H9 (cell line): ENCODE data around the gene FBXO31. TPM values are rescaled to one million over a fixed set of nuclear protein-coding genes. Genes with fewer than 3 reads are reported as not detected.

Source experiments
- DNase-seq: peaks from one replicate; pipeline ENCODE4 v3.0.0-alpha.2; 2017
- H2AFZ ChIP-seq: one replicate; pipeline ENCODE4 v1.6.1; 2013; ENCODE audit warnings: mild to moderate bottlenecking, low read length, control low read depth, moderate library complexity
- H2AK5ac ChIP-seq: 2 replicates; pipeline ENCODE4 v1.6.1; 2013; ENCODE audit warnings: low read length, control low read depth, mixed read lengths; ENCODE audit not compliant: insufficient read length
- H2BK120ac ChIP-seq: one replicate; pipeline ENCODE4 v1.6.1; 2013; ENCODE audit warnings: low read depth, mild to moderate bottlenecking, low read length, control low read depth, inconsistent platforms; ENCODE audit not compliant: poor library complexity, severe bottlenecking
- H2BK12ac ChIP-seq: 2 replicates; pipeline ENCODE4 v1.6.1; 2013; ENCODE audit warnings: low read length, control low read depth, mixed read lengths, low read depth; ENCODE audit not compliant: insufficient read length
- H2BK15ac ChIP-seq: 2 replicates; pipeline ENCODE4 v1.6.1; 2013; ENCODE audit warnings: low read depth, low read length, control low read depth
- H2BK20ac ChIP-seq: one replicate; pipeline ENCODE4 v1.6.1; 2013; ENCODE audit warnings: low read depth, mild to moderate bottlenecking, low read length, control low read depth, inconsistent platforms; ENCODE audit not compliant: poor library complexity, severe bottlenecking
- H2BK5ac ChIP-seq: 2 replicates; pipeline ENCODE4 v1.6.1; 2013; ENCODE audit warnings: low read length, control low read depth, mixed read lengths; ENCODE audit not compliant: insufficient read length
- H3K14ac ChIP-seq: 2 replicates; pipeline ENCODE4 v1.6.1; 2013; ENCODE audit warnings: low read length, control low read depth; ENCODE audit not compliant: insufficient read depth
- H3K18ac ChIP-seq: 2 replicates; pipeline ENCODE4 v1.6.1; 2013; ENCODE audit warnings: low read depth, mild to moderate bottlenecking, mixed read lengths, low read length, control low read depth; ENCODE audit not compliant: insufficient read length
- H3K23ac ChIP-seq: 2 replicates; pipeline ENCODE4 v1.6.1; 2013; ENCODE audit warnings: low read length, control low read depth, mixed read lengths, low read depth; ENCODE audit not compliant: insufficient read length
- H3K23me2 ChIP-seq: 2 replicates; pipeline ENCODE4 v1.6.1; 2013; ENCODE audit warnings: low read depth, mild to moderate bottlenecking, mixed read lengths, low read length, control low read depth; ENCODE audit not compliant: insufficient read length, poor library complexity, severe bottlenecking
- H3K27ac ChIP-seq: 2 replicates; pipeline ENCODE4 v1.5.1; 2013; ENCODE audit warnings: low read length, control low read depth, mixed read lengths, low read depth; ENCODE audit not compliant: insufficient read length
- H3K27me3 ChIP-seq: 2 replicates; pipeline ENCODE4 v1.6.1; 2013; ENCODE audit warnings: low read length, control low read depth, inconsistent platforms; ENCODE audit not compliant: insufficient read depth
- H3K4ac ChIP-seq: 2 replicates; pipeline ENCODE4 v1.6.1; 2013; ENCODE audit warnings: low read depth, mild to moderate bottlenecking, control low read depth, inconsistent platforms, low read length, moderate library complexity
- H3K4me1 ChIP-seq: 2 replicates; pipeline ENCODE4 v1.6.1; 2013; ENCODE audit warnings: low read length, control low read depth, inconsistent platforms; ENCODE audit not compliant: insufficient read depth
- H3K4me2 ChIP-seq: 2 replicates; pipeline ENCODE4 v1.6.1; 2013; ENCODE audit warnings: low read length, control low read depth, mixed read lengths; ENCODE audit not compliant: insufficient read length, insufficient read depth
- H3K56ac ChIP-seq: 2 replicates; pipeline ENCODE4 v1.6.1; 2013; ENCODE audit warnings: low read depth, mild to moderate bottlenecking, mixed read lengths, low read length, control low read depth; ENCODE audit not compliant: insufficient read length
- H3K79me1 ChIP-seq: 2 replicates; pipeline ENCODE4 v1.6.1; 2013; ENCODE audit warnings: low read depth, mild to moderate bottlenecking, moderate library complexity, low read length, control low read depth, inconsistent platforms; ENCODE audit not compliant: insufficient read depth, poor library complexity, severe bottlenecking
- H3K79me2 ChIP-seq: 2 replicates; pipeline ENCODE4 v1.6.1; 2013; ENCODE audit warnings: low read length, control low read depth, inconsistent platforms; ENCODE audit not compliant: insufficient read depth
- H3K9ac ChIP-seq: 2 replicates; pipeline ENCODE4 v1.6.1; 2013; ENCODE audit warnings: low read length, control low read depth, mixed read lengths; ENCODE audit not compliant: insufficient read length; ENCODE audit errors: extremely low read depth
- H3K9me3 ChIP-seq: one replicate; pipeline ENCODE4 v1.6.1; 2013; ENCODE audit warnings: low read depth, low read length, inconsistent platforms; ENCODE audit not compliant: control insufficient read depth
- H3T11ph ChIP-seq: one replicate; pipeline ENCODE4 v1.6.1; 2013; ENCODE audit warnings: mild to moderate bottlenecking, low read length, control low read depth, inconsistent platforms
- H4K20me1 ChIP-seq: one replicate; pipeline ENCODE4 v1.6.1; 2013; ENCODE audit not compliant: control insufficient read depth, insufficient read length, insufficient read depth
- H4K5ac ChIP-seq: 2 replicates; pipeline ENCODE4 v1.6.1; 2013; ENCODE audit warnings: low read depth, mild to moderate bottlenecking, mixed read lengths, low read length, control low read depth; ENCODE audit not compliant: insufficient read length
- H4K8ac ChIP-seq: replicated peaks from 2 replicates; pipeline ENCODE4 v1.6.1; 2013; ENCODE audit warnings: low read length, control low read depth, mixed read lengths, low read depth; ENCODE audit not compliant: insufficient read length
- H4K91ac ChIP-seq: 2 replicates; pipeline ENCODE4 v1.6.1; 2013; ENCODE audit warnings: low read depth, mild to moderate bottlenecking, moderate library complexity, mixed read lengths, low read length, control low read depth; ENCODE audit not compliant: insufficient read length
- H3K27ac Mint-ChIP-seq, 3 experiments: 2 replicates in 2 of 3; 3 replicates in 1 of 3; pipeline ENCODE4 v1.8.0; 2020 to 2021; ENCODE audit warnings: mixed read lengths in 3 of 3, mild to moderate bottlenecking in 1 of 3, moderate library complexity in 1 of 3
- H3K27me3 Mint-ChIP-seq: 2 replicates; pipeline ENCODE4 v1.8.0; 2021; ENCODE audit warnings: low read depth, mild to moderate bottlenecking, moderate library complexity, mixed read lengths
- H3K36me3 Mint-ChIP-seq, 3 experiments: 2 replicates in 2 of 3; 3 replicates in 1 of 3; pipeline ENCODE4 v1.8.0; 2020 to 2021; ENCODE audit warnings: low read depth in 3 of 3, mixed read lengths in 3 of 3; ENCODE audit not compliant: insufficient read depth in 1 of 3
- H3K4me1 Mint-ChIP-seq, 2 experiments: 2 replicates each; pipeline ENCODE4 v1.8.0; 2020; ENCODE audit warnings: mixed read lengths in 2 of 2
- H3K4me3 Mint-ChIP-seq, 2 experiments: 2 replicates in 1 of 2; 3 replicates in 1 of 2; pipeline ENCODE4 v1.8.0; 2020 to 2021; ENCODE audit warnings: mild to moderate bottlenecking in 2 of 2, mixed read lengths in 2 of 2, moderate library complexity in 1 of 2
- H3K9me3 Mint-ChIP-seq, 2 experiments: 2 replicates in 1 of 2; 3 replicates in 1 of 2; pipeline ENCODE4 v1.8.0; 2020; ENCODE audit warnings: mild to moderate bottlenecking in 2 of 2, mixed read lengths in 2 of 2, moderate library complexity in 1 of 2
- CTCF ChIP-seq: fragments of 200-600 bp; sonication (generic); conservative IDR thresholded peaks from 3 replicates; pipeline ENCODE4 v1.8.0; 2021; ENCODE audit warnings: antibody characterized with exemption, mild to moderate bottlenecking
- WGBS: extraction: QIAGEN DNeasy Blood & Tissue Kit; methylation state at CpG from one replicate; pipeline ENCODE4 v1.1.7; 2013; ENCODE audit warnings: missing lambda C conversion rate, low lambda C conversion rate, mixed read lengths; ENCODE audit not compliant: insufficient read length; ENCODE audit errors: extremely low coverage; 5-methylcytosine and 5-hydroxymethylcytosine counted together
- total RNA-seq: library from RNA; stranded (reverse); gene quantifications from 2 replicates; pipeline ENCODE4 v1.2.1, GENCODE V29; 2021

FBXO31 gene
- total RNA-seq, 1 experiment from 2014 or later = 24.2 TPM

DNA sequence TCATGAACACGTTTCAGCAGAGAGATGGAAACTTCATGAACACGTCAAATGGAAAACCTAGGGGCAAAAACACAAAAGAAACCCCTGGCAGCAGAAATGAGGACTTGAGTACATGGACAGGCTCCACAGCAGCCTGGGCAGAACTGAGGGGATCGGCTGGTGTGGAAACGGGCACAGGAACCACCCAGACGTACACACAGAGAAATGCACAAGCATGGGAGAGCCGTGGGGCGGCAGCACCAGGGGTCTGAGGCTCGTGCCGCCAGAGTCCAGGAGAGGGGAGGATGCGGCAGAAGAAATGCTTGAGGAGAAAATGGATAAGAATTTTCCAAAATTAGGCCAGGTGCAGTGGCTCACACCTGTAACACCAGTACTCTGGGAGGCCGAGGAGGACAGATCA is 38.5 kb upstream of the FBXO31 start:
- no peaks in the 10 kb centered on the region for H3K9me3 ChIP-seq
- Mint-ChIP-seq H3K4me1 (peaks cover 41 to 52% of the 10 kb centered on the region in 2 experiments), H3K27me3 (no peaks in the 10 kb centered on the region), H3K9me3 (no peaks in the 10 kb centered on the region; a peak in 1 of 5 replicates), H3K27ac (peak overlapping the region in 2 of 3 experiments; percentile 73 to 85; a peak in 5 of 7 replicates), H3K36me3 (peaks cover 25 to 56% (median 48%) of the 10 kb centered on the region in 3 experiments), H3K4me3 (no peak overlapping the region)
- no peak overlapping the region for H3K23ac ChIP-seq
- H3K27me3 ChIP-seq = no peaks in the 10 kb centered on the region
- H2AK5ac ChIP-seq = no peak overlapping the region
- H2BK120ac ChIP-seq = no peak overlapping the region
- H3K18ac ChIP-seq = no peak overlapping the region
- TF ChIP-seq CTCF = no peak
- H3K79me2 ChIP-seq = no peaks in the 10 kb centered on the region
- H3K23me2 ChIP-seq = no peaks in the 10 kb centered on the region
- WGBS = no CpG with 5 or more reads among the region's 11 CpGs
- H3K4ac ChIP-seq = no peak overlapping the region
- peaks cover 2% of the 10 kb centered on the region for H4K20me1 ChIP-seq
- H4K8ac ChIP-seq = no peak overlapping the region
- H3K27ac ChIP-seq = no peak overlapping the region
- no peak overlapping the region for H4K5ac ChIP-seq
- peaks cover 7% of the 10 kb centered on the region; the same call in 1 of the 2 replicates for H3K4me1 ChIP-seq
- no peak overlapping the region for H2AFZ ChIP-seq
- no peak overlapping the region for H2BK5ac ChIP-seq
- no peak overlapping the region for H2BK20ac ChIP-seq
- no peak overlapping the region for H2BK15ac ChIP-seq
- H4K91ac ChIP-seq = no peak overlapping the region
- H3K9ac ChIP-seq = no peak overlapping the region
- no peak overlapping the region for H3K14ac ChIP-seq
- no peaks in the 10 kb centered on the region for H3K79me1 ChIP-seq
- DNase-seq = no peak
- no peak overlapping the region for H3T11ph ChIP-seq
- no peak overlapping the region for H3K4me2 ChIP-seq
- H2BK12ac ChIP-seq = no peak overlapping the region
- H3K56ac ChIP-seq = no peak overlapping the region
